Aorta (tissue), 5 donors: ENCODE results near the gene ZNF708. TPM values are rescaled to one million over a fixed set of nuclear protein-coding genes. Genes with fewer than 3 reads are reported as not detected.
"Not testable (repeated sequence)": the region's sequence is repeated elsewhere in the genome, so short reads cannot be mapped to it uniquely, and the experiment has no call there.

ENCODE experiments used
- ATAC-seq: fragments of 200-7000 bp; cut with Tn5 transposase; one replicate; pipeline ENCODE4 v1.9.1; 2022; ENCODE audit warnings: moderate library complexity; ENCODE audit not compliant: low FRiP score
- DNase-seq, 2 donors: peaks; one replicate each; pipeline ENCODE4 v3.0.0-alpha.2; 2020
- H3K27ac ChIP-seq, 2 donors: one replicate each; pipeline ENCODE4 v1.5.1; 2013; ENCODE audit warnings: low read length in 2 of 2, mild to moderate bottlenecking in 2 of 2, moderate library complexity in 2 of 2, control low read depth in 1 of 2, inconsistent platforms in 1 of 2, low read depth in 1 of 2
- H3K27me3 ChIP-seq, 2 donors: one replicate each; pipeline ENCODE4 v1.6.1; 2013; ENCODE audit warnings: control low read depth in 1 of 2, low read length in 1 of 2, mild to moderate bottlenecking in 1 of 2, moderate library complexity in 1 of 2; ENCODE audit not compliant: insufficient read depth in 2 of 2, control insufficient read depth in 1 of 2
- H3K36me3 ChIP-seq, 2 donors: one replicate each; pipeline ENCODE4 v1.6.1; 2013; ENCODE audit warnings: control low read depth in 1 of 2, low read length in 1 of 2, mild to moderate bottlenecking in 1 of 2; ENCODE audit not compliant: insufficient read depth in 2 of 2, control insufficient read depth in 1 of 2
- H3K4me1 ChIP-seq, 2 donors: one replicate each; pipeline ENCODE4 v1.6.1; 2013; ENCODE audit warnings: low read length in 2 of 2, control low read depth in 1 of 2, mild to moderate bottlenecking in 1 of 2, moderate library complexity in 1 of 2; ENCODE audit not compliant: insufficient read depth in 2 of 2, control insufficient read depth in 1 of 2
- H3K4me3 ChIP-seq, 2 donors: one replicate each; pipeline ENCODE4 v1.5.1; 2013; ENCODE audit warnings: low read length in 2 of 2, control low read depth in 1 of 2, mild to moderate bottlenecking in 1 of 2
- H3K9me3 ChIP-seq: one replicate; pipeline ENCODE4 v1.6.1; 2013; ENCODE audit warnings: mild to moderate bottlenecking, low read length; ENCODE audit not compliant: control insufficient read depth
- WGBS, 2 donors: extraction: QIAGEN DNeasy Blood & Tissue Kit; methylation state at CpG; one replicate each; pipeline ENCODE4 v1.1.7; 2013; 5-methylcytosine and 5-hydroxymethylcytosine counted together
- intact Hi-C, 2 donors: fragments of 100-400 bp; cut with DNase I; formaldehyde crosslinking; loops; one replicate each; pipeline versions ENCODE4 v1.14.2 to v1.15.0; 2022
- polyA plus RNA-seq, 2 donors: library from polyadenylated mRNA; stranded (reverse); fragments of 200-250 nt; gene quantifications; one replicate each; pipeline ENCODE4 v1.2.3, GENCODE V29; 2013
- total RNA-seq, 2 donors: library from RNA; stranded (reverse); fragmentation: NEBNext Ultra II Directional; extraction: Animal tissue kit (Norgen Biotek cat#: 25700); gene quantifications; one replicate each; pipeline ENCODE4 v1.2.1, GENCODE V29; 2021
- donor health status: healthy with polysubstance abuse.
- donor health status: Bipolar disorder and iron deficiency.
- donor health status: DM: no; HTN: no; CAD: no.
- donor health status: DM: no; HTN: no; CAD: no.
- donor health status: DM: yes; HTN: yes; CAD: no.

ZNF708 gene
- total and polyA plus RNA-seq, 4 donors, result 2.4 to 20.8 (median 11.0) TPM

DNA sequence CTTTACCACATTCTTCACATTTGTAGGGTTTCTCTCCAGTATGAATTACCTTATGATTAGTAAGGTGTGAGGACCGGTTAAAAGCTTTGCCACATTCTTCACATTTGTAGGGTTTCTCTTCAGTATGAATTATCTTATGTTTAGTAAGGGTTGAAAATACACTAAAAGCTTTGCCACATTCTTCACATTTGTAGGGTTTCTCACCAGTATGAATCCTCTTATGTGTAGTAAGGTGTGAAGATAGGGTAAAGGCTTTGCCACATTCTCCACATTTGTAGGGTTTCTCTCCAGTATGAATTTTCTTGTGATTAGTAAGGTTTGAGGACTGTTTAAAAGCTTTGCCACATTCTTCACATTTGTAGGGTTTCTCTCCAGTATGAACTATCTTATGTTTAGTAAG lies 35.4 kb downstream of the ZNF708 start:
- H3K27ac ChIP-seq, H3K9me3 ChIP-seq, H3K4me1 ChIP-seq, H3K4me3 ChIP-seq, DNase-seq, H3K36me3 ChIP-seq, intact Hi-C loops, H3K27me3 ChIP-seq, ATAC-seq: not testable (repeated sequence)
- 94 to 100% methylated on average over 1 of the region's 1 CpG for WGBS, 2 donors

DNA sequence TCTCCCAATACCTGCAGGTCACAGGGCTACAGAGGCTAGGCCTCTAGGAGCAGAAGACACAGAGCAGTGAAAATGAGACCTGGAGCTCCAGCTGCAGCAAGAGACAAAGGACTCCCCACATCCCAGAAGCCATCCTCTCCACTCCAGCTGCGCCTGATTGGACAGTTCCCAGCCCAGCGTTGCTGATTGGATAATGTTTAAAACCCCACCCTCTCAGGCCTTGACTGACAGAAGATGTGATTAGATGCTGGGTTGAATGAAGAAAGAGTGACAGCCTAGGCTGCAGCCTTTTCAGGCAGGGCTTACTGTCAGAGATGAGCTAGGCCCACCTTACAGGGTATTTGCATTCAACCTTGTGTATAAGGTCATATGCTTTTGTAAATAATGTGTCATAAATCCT lies 59.4 kb downstream of the ZNF708 start:
- H3K27ac ChIP-seq, result no peak overlapping the region
- intact Hi-C loops, result no loop called here
- 87 to 89% methylated on average over 2 of the region's 2 CpGs for WGBS, 2 donors
- no peaks in the 10 kb centered on the region for H3K4me1 ChIP-seq
- DNase-seq, result no peak
- no peak overlapping the region for H3K4me3 ChIP-seq
- H3K36me3 ChIP-seq, result no peaks in the 10 kb centered on the region
- no peaks in the 10 kb centered on the region for H3K27me3 ChIP-seq
- ATAC-seq, result no peak
- H3K9me3 ChIP-seq, result peaks cover 7% of the 10 kb centered on the region

GRCh38 chr19:21264891-21265290 lies 64.3 kb downstream of the ZNF708 start:
- intact Hi-C loops, result no loop called here
- no peak for DNase-seq
- Histone ChIP-seq H3K4me1 (no peaks in the 10 kb centered on the region), H3K27ac (no peak overlapping the region), H3K4me3 (no peak overlapping the region), H3K9me3 (peaks cover 8% of the 10 kb centered on the region), H3K36me3 (no peaks in the 10 kb centered on the region), H3K27me3 (no peaks in the 10 kb centered on the region)
- no peak for ATAC-seq
- WGBS, 2 donors, result 88 to 91% methylated on average over 12 of the region's 12 CpGs

GRCh38 chr19:21264416-21264815 lies 64.8 kb downstream of the ZNF708 start:
- H3K9me3 ChIP-seq, result peaks cover 8% of the 10 kb centered on the region
- no peak overlapping the region for H3K4me3 ChIP-seq
- intact Hi-C loops, result no loop called here
- no peaks in the 10 kb centered on the region for H3K36me3 ChIP-seq
- ATAC-seq (no peak), DNase-seq (no peak)
- H3K27me3 ChIP-seq, result no peaks in the 10 kb centered on the region
- H3K27ac ChIP-seq, result no peak overlapping the region
- H3K4me1 ChIP-seq, result no peaks in the 10 kb centered on the region
- 79% methylated on average over 6 of the region's 6 CpGs for WGBS, 2 donors

DNA sequence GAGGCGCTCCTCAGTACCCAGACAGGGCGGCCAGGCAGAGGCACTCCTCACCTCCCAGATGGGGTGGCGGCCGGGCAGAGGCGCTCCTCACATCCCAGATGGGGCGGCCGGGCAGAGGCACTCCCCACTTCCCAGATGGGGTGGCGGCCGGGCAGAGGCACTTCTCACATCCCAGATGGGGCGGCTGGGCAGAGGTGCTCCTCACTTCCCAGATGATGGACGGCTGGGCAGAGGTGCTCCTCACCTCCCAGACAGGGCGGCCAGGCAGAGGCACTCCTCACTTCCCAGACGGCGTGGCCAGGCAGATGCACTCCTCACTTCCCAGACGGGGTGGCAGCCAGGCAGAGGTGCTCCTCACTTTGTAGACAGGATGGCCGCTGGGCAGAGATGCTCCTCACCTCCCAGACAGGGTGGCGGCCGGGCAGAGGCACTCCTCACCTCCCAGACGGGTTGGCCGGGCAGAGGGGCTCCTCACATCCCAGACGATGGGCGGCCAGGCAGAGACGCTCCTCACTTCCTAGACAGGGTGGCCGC lies 68.3 kb downstream of the ZNF708 start:
- H3K27me3 ChIP-seq, H3K9me3 ChIP-seq, ATAC-seq, DNase-seq, H3K36me3 ChIP-seq, H3K27ac ChIP-seq, H3K4me1 ChIP-seq, intact Hi-C loops, H3K4me3 ChIP-seq: not testable (repeated sequence)
- 93 to 97% methylated on average over 24 of the region's 24 CpGs for WGBS, 2 donors

DNA sequence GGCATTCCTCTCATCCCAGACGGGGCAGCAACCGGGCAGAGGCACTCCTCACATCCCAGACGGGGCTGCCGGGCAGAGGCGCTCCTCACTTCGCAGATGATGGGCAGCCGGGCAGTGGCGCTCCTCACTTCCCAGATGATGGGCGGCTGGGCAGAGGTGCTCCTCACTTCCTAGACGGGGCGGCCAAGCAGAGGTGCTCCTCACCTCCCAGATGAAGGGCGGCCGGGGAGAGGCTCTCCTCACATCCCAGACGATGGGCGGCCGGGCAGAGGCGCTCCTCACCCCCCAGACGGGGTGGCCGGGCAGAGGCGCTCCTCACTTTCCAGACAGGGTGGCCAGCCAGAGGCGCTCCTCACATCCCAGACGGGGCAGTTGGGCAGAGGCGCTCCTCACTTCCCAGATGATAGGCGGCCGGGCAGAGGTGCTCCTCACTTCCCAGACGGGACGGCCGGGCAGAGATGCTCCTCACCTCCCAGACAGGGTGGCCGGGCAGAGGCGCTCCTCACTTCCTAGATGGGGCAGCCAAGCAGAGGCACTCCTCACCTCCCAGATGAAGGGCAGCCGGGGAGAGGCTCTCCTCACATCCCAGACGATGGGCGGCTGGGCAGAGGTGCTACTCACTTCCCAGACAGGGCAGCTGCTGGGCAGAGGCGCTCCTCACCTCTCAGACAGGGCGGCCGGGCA lies 68.9 kb downstream of the ZNF708 start:
- H3K36me3 ChIP-seq, result no peaks in the 10 kb centered on the region

GRCh38 chr19:21259421-21260124 lies 69.6 kb downstream of the ZNF708 start:
- WGBS, 2 donors, result 86 to 87% methylated on average over 26 to 27 of the region's 27 CpGs
- H3K36me3 ChIP-seq, H3K9me3 ChIP-seq, H3K4me3 ChIP-seq, H3K27ac ChIP-seq, ATAC-seq, DNase-seq, intact Hi-C loops, H3K4me1 ChIP-seq, H3K27me3 ChIP-seq: not testable (repeated sequence)

More for the DNA sequence above, 68.9 kb downstream of the ZNF708 start:
- intact Hi-C loops, result no loop called here
- ATAC-seq, result no peak
- no peak for DNase-seq
- H3K4me3 ChIP-seq, result no peak overlapping the region
- H3K27ac ChIP-seq, result no peak overlapping the region
- WGBS, 2 donors, result 93% methylated on average over 36 of the region's 36 CpGs
- H3K27me3 ChIP-seq, result no peaks in the 10 kb centered on the region
- H3K9me3 ChIP-seq, result peaks cover 6% of the 10 kb centered on the region
- H3K4me1 ChIP-seq, result no peaks in the 10 kb centered on the region

GRCh38 chr19:21256722-21257121 lies 72.5 kb downstream of the ZNF708 start:
- WGBS, 2 donors, result 46 to 53% methylated on average over 1 of the region's 1 CpG
- intact Hi-C loops, result no loop called here
- no peak overlapping the region for H3K4me3 ChIP-seq
- H3K27ac ChIP-seq, result no peak overlapping the region
- no peaks in the 10 kb centered on the region for H3K27me3 ChIP-seq
- no peaks in the 10 kb centered on the region for H3K36me3 ChIP-seq
- no peaks in the 10 kb centered on the region for H3K9me3 ChIP-seq
- H3K4me1 ChIP-seq, result no peaks in the 10 kb centered on the region
- no peak for DNase-seq
- no peak for ATAC-seq
